ENCODE results near the gene TAF5L.
"Not testable (repeated sequence)": the region's sequence is repeated elsewhere in the genome, so short reads cannot be mapped to it uniquely, and the experiment has no call there.

TAF5L gene

DNA sequence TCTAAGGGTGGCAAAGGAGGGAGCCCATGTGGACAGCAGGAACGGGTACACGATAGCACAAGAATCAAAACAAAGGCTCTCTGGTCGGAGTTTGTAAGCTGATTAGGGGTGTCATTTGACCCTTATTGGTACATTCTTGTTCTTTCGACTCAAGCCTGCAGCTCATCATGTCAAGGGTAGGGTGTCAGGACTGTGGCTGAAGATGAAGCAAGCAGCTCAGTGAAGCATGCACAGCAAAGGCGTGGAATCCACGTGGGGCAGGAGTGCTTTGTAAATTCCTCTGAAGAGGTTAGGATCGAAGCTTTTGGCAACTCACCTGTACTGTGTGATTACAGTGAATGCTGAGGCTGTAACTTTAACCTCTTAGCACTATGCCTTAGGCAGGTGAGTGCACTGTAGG lies 62.7 kb downstream of the TAF5L start:
- DNase-seq = no peak

DNA sequence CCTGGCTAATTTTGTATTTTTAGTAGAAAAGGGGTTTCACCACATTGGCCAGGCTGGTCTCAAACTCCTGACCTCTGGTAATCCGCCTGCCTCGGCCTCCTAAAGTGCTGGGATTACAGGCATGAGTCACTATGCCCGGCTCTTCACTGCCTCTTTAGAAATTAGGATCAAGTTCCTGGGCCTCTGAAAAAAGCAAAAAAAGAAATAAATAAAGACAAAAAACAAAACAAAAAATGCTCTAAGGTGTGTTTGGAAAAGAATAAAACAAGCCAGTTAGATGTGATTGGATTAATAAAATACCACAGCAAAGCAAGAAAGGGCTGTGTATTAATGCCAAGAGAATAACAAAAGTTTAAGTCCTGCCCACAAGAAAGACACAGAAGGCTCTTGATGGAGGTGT lies 63.2 kb downstream of the TAF5L start:
- DNase-seq = no peak

DNA sequence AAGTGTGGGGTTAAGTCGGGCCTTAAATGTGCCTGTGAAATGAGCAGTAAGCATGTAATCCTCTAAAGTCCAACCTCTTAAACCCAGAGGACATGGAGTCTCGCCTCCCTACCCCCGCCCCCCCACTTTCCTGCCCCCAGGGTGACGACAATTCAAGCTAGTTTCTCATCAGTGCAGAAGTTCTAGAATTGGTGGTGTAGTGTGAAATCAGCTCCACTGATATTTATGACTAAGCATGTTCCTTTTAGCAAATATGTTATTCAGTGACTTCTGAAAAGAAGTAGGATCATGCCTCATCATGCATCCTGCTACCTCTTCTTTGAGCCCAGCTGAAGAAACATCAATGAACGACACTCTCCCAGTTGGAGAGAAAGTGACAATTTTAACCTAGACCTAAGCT lies 64.8 kb downstream of the TAF5L start:
- DNase-seq = no peak

DNA sequence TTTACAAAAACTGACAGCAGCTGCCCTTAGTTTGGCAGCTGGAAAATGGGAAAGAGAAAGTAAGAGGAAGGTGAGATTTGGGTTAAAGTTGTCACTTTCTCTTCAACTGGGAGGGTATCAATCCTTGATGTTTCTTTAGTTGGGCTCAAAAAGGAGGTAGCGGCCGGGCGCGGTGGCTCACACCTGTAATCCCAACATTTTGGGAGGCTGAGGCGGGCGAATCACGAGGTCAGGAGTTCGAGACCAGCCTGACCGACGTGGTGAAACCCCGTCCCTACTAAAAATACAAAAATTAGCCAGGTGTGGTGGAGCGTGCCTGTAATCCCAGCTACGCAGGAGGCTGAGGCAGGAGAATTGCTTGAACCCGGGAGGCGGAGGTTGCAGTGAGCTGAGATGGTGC lies 65.8 kb downstream of the TAF5L start:
- DNase-seq = not testable (repeated sequence)

DNA sequence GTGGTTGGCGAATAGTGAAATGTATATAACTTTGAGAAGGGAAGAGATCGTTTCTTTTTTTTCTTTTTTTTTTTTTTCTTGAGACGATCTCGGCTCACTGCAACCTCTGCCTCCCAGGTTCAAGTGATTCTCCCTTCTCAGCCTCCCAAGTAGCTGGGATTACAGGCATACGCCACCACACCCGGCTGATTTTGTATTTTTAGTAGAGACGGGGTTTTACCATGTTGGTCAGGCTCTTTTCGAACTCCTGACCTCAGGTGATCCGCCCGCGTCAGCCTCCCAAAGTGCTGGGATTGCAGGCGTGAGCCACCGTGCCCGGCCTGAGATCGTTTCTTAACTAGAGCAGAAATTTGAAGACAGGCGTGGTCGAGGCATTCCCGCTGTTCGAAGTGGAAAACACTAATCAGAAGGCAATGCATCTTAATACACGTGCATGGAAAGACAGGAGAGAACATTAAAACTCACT lies 66.6 kb downstream of the TAF5L start:
- DNase-seq = not testable (repeated sequence)

DNA sequence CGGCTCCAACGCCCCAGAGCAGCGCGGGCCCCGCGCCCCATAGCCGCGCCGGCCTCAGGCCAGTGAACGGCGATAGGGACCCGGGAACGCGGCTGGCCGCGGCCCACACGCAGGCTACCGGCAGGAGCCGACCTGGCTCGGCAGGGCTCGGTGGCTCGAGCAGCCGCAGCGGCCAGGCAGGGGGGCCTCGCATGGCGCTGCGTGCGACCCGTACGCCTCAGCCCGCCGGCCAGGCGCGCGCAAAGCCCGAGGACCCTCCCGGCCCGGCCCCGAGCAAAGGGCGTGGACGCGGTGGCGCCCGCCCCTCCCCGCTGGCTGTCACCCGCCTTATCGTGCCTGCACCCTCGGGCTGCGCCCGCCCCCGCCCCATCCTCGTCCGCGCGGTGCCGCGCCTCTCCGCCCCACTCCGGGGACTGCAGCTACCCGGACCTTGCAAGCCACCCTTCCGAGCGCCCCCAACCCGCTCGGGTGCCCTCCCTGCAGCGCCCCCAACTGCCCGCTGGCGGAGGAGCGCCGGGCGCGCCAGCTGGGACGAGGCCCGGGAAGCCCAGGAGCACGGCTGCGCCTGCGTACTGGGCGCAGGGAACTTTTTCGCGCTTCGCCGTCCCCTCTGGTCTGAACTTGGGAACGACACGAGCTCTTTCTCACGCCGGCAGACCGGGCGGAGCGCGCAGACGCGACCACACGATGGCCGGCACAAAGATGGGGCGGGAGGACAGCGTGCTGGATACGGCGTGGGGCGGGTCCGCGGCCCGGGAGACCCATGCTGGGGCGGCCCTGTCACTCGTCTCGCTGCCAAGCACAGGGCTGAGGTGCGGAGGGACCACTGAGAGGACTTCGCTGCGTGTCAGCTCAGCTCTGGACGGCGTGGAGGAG lies 67.2 kb downstream of the TAF5L start, which contains the start of gene ABCB10:
TSS of gene ABCB10 (minus strand) at position 248 of the 876 bp plus-strand sequence. CDS start at position 193, 55 bp downstream.
- peak; percentile 92 for DNase-seq

DNA sequence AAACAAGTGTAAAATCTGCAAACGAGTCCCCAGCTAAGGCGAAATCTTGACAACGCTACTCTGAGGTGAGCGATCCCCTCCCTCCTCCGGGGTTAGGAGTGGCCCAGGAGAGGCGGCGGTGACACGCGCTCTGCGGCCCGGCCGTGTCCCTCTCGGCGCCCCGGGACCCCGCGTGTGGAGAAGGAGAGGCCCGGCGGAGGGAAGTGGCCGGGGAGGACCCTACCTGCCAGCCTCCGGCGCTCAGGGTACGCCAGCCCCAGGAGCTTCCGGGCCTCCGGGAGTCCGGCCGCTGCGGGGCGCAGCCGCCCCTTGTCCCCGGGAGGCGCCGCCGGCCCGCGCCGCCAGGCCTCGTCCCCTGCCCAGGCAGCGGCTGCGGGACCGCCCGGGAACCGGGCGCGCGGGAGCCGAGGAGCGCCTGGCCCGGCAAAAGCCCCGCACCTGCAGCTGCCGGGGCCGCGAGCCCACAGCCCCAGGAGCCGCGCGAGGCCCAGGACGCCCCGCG lies 68.0 kb downstream of the TAF5L start:
- peak; percentile 15 for DNase-seq

DNA sequence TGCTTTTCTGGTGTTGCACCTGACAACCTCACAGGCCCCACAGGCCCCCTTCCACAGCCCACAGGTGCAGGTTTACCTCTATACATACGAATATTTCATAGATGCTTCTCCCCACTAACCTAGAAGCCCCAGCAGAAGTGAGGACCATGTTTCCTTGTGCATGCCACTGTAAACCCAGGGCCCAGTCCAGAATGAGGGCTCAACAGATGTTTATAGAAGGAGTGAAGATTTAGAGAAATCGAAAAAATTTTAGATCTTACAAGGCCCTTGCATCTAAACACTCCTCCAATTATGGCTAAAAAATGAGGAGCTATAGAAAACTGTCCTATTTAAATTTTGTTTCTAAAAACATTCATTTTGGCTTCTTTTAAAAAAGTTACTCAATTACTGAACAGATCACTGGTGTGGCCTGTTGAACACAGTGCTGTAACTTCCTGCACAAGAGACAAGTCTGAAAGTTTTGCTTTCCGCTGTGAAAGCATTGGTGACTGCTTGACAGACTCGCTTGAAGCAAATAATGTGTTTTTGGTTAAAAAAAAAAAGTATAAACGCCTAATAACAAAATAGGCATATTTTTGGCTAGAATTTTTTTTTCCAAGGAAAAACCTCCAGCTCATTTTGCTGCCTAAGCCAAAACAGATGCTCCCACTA lies 68.6 kb downstream of the TAF5L start:
- DNase-seq = no peak

DNA sequence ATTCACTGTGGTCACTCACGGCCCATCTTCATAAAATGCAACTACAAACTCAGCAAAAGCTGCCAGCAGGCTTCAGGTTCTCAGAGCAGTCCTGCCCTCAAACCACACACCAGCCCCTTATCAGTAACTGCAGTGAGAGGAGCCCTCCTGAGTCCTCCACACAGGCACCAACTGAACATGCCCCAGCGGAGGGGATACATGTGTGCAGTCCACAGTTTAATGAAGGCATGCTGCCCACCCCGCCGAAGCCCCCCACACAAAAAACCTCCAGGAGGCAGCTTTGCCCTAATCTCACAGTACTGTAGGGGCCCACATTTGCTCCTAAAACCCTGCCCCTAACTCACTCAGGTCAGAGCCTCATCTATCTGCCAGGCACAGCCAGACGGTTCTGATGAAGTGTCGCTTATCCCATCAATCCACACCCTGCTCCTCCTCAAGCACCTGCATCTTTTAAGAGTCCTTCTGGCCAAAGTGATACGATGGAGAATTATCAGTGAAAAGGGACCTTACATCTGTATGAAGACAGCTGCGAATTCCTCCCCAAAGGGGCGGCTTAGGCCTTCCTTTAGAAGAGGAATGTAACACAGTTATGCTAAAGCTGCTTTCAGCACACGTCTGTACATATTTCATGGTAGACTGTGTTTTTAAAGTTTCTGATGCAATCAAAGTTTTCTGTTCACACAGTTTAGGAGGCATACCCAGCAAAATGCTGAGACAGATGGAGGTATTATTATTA lies 70.9 kb downstream of the TAF5L start:
- DNase-seq = no peak

DNA sequence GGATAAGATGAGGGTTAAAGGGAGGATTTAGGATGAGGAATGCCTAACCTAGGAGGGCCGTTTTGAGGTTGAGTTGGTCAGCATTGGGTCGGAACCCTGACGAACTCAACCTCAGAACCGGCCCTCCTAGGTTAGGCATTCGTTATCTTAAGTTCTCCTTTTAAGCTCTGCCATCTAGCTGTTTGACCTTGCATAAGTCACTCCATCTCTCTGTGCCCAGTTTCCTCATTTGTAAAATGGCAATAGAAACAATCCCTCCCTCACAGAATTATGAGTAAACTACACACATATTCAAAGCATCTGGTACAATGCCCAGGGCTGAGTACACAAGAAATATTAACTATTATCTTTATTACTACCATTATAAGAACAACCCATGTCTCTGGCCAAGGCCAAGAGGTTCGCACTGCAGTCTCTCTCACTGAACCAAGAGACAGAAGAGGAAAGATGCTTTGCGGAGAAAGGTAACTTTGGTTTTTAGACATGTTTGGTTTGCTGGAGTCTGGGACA lies 72.2 kb downstream of the TAF5L start:
- DNase-seq = no peak

DNA sequence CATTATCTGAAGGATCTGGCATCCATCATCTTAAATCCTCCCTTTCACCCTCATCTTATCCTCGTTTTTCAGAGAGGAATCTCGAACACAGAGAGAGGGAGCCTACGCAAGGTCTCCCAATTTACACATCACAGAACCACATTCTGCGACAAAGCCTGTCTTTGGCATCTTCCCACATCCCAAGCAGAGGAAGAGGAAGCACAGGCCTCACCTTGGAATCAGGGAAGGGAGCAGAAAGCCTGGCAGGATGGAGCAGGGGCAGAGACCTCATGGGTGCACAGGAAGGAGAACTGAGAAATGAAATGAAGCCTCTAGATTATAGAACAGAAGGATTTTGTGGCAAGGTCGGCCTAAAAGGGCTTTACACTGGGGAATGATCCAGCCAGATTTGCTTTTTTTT lies 73.2 kb downstream of the TAF5L start:
- no peak for DNase-seq

DNA sequence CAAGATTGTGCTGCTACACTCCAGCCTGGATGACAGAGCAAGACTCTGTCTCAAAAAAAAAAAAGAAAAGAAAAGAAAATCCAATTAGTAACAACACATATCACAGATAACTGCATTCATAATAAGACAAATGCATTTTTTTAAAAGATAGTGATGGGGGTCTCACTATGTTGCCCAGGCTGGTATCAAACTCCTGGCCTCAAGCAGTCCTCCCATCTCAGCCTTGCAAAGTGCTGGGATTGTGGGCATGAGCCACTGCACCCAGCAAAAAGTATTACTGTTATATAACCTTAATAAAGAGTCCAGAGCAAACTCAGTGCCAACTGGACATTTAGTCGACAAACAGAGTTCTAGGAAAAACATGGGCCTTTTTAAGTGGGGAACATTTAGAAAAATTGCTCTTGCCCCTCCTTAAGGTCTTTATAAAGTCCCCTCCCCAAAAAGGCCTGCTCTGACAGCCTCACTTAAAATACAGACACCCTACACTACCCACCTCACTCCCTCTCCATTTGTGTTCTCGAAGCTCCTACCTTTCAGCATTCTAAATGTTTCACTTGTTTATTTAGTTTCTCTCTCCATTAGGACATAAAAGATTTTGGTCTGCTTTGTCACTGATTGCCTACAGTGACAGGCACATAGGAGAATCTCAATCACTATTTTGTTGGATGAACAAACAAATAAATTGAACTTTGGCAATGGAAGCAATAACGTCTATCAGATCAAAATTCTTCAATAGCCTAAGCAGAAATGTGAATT lies 74.9 kb downstream of the TAF5L start:
- DNase-seq = no peak

DNA sequence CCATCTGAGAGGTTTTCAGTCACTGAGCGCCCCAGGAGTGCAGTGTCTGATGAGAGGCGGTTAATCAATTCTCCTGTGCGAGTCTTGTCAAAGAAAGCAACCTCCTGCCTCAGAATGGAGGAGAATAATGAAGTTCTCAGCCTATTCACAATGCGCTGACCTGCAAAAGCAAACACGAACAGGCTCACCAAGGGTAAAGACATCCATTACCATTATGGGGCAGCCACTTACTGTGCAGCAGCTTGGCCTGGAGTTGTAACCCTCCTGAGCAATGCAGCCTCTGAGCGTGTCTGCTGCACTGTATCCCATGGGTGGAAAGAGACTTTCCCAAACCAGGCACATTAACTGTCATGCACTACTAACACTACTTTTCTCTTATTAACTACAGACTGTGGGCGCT lies 78.4 kb downstream of the TAF5L start:
- no peak for DNase-seq

DNA sequence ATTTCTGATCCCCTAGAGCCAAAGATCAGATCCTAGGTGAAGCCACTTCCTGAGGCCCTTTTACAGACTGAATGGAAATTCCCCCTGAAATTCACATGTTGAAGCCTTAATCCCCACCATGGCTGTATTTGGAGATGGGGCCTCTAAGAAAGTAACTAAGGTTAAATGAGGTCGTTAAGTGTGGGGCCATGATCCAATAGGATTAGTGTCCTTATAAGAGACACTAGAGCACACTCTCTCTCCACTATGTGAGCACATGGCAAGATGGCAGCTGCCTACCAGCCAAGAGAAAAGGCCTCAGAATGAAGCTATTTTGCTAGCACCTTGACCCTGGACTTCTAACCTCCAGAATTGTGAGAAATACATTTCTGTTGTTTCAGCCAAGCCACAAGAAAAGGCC lies 81.3 kb downstream of the TAF5L start:
- no peak for DNase-seq

Data from stimulated activated naive CD4-positive, alpha-beta T cell treated with Interleukin-2 at 50 U/mL for 16 hours (primary cell).